ENCODE results near the gene KAT6B.

The KAT6B gene

DNA sequence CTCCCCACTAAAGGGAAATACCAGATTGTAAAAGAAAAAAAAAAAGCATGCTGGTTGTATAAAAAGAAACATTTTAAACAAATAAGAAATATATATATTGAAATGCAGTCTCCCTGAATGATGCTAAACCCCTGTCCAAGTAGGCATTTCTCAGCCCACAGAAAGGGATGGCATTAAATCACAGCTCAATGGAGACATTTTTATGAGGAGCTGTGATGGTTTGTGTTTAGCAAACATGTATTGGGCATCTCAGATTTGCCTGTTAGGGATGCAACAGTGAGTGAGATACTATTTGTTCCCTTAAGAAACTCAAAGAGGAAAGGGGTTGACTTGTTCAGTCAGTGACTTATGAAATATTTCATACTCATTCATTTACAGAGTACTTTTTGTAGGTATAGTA is 51.5 kb downstream of the KAT6B start:
- no peak overlapping the region for H3K4me3 ChIP-seq (ENCODE audit: low read depth, low read length)

DNA sequence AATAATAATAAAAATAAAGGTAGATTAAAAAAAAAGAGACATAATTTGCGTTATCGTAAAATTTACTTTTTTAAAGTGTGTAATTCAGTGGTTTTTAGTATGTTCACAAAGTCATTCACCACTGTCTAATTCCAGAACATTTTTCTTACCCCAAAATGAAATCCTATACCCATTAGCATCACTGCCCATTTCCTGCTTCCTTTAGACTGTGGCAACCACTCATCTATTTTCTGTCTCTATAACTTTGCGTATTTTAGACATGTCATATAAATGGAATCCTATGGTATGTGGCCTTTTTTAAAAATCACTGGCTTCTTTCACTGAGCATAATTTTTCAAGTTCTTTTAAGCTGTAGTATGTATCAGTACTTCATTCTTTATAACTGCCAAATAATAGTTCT is 53.6 kb downstream of the KAT6B start:
- H3K4me3 ChIP-seq (ENCODE audit: low read depth, low read length) = no peak overlapping the region
- TF ChIP-seq, protein P1, sequence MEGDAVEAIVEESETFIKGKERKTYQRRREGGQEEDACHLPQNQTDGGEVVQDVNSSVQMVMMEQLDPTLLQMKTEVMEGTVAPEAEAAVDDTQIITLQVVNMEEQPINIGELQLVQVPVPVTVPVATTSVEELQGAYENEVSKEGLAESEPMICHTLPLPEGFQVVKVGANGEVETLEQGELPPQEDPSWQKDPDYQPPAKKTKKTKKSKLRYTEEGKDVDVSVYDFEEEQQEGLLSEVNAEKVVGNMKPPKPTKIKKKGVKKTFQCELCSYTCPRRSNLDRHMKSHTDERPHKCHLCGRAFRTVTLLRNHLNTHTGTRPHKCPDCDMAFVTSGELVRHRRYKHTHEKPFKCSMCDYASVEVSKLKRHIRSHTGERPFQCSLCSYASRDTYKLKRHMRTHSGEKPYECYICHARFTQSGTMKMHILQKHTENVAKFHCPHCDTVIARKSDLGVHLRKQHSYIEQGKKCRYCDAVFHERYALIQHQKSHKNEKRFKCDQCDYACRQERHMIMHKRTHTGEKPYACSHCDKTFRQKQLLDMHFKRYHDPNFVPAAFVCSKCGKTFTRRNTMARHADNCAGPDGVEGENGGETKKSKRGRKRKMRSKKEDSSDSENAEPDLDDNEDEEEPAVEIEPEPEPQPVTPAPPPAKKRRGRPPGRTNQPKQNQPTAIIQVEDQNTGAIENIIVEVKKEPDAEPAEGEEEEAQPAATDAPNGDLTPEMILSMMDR (IDR thresholded peaks at IDR 0.05; ENCODE audit: borderline replicate concordance, insufficient read depth, low read depth, low read length) = no peak

More for the DNA sequence above, 51.5 kb downstream of the KAT6B start:
- TF ChIP-seq, protein P1 (IDR thresholded peaks at IDR 0.05; ENCODE audit: borderline replicate concordance, insufficient read depth, low read depth, low read length) = no peak

DNA sequence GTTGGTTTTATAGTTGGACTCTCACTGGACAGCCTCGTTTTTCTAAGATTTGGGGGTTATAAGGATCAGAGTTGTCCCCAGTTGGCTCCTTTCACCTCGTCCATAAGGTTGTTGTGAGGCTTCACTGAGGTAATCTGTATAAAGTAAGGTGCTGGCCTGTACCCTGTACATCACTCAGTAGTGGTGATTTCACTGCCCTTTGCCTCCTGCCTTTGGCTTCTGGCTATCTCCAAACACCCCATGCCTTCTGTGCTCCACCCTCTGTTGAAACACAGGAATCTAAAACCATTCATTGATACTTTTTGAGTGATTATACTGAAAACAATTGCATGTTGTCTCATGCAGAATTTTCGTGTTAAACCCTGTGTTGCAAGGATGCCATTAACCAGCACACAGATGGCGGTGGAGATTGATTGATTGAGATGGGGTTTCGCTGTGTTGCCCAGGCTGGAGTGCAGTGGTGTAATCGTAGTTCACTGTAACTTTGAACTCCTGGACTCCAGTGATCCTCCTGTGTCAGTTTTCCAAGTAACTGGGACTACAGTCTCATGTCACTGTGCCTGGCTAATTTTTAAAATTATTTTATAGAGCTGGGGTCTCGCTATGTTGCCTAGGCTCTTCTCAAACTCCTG is 55.0 kb downstream of the KAT6B start:
- TF ChIP-seq, protein P1 (IDR thresholded peaks at IDR 0.05; ENCODE audit: borderline replicate concordance, insufficient read depth, low read depth, low read length) = no peak

DNA sequence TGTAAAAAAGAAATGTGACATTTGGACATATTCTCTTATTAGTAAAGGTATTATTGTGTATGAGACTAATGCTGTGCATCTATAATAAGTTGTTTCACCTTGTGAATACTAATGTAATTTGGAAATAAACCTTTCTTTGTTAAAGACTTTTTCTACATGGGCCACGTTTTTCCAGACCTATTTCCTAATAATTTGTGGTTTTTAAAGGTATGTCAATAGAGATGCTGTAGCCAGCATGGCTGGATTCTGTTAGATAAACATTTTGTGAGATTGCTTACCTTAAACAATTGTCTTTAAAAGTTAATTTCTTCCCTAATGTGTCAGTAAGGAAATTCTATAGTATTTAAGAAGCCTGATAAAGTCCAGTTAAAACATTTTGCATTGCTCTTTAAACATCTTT is 56.0 kb downstream of the KAT6B start:
- TF ChIP-seq, protein P1 (IDR thresholded peaks at IDR 0.05; ENCODE audit: borderline replicate concordance, insufficient read depth, low read depth, low read length) = no peak

More for the DNA sequence above, 55.0 kb downstream of the KAT6B start:
- H3K4me3 ChIP-seq (ENCODE audit: low read depth, low read length) = no peak overlapping the region

DNA sequence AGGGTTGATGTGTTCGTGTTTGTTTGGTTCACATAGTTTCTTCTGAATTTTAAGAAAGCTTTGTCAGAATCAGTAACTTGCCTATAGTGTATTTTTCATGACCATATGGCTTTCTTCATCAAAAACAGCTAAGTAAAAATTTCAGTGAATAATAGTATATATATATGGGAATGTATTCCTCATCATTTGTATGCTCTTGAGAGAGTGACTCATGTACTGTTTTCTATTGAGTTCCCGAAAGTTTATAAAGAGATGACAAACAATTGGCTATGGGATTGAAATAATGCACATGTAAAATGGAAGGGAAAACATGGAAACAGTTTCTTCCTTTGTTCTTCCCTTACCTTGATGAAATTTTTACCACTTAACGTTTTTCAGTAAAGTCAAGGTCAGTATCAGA is 56.4 kb downstream of the KAT6B start:
- TF ChIP-seq, protein P1 (IDR thresholded peaks at IDR 0.05; ENCODE audit: borderline replicate concordance, insufficient read depth, low read depth, low read length) = no peak
- H3K4me3 ChIP-seq (ENCODE audit: low read depth, low read length) = no peak overlapping the region

More for the DNA sequence above, 56.0 kb downstream of the KAT6B start:
- H3K4me3 ChIP-seq (ENCODE audit: low read depth, low read length) = no peak overlapping the region

DNA sequence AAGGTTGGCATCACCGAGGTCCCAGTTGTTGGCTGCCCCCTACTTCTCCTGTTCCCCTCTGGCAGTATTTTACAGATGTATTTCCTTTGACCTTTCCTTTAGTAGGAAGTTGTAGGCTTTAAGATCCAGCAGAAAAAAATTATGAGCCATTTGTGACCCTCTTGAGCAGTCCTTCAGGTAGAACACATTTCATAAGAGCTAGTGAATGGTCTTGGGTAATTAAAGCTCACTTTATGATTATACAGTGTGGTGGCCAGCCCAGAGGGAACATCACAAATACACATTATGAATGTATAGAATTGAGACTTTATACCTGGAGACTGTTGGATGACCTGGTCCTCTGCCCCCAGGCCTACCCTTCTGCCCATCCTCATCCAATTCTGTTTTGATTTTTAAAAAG is 57.0 kb downstream of the KAT6B start:
- no peak overlapping the region for H3K4me3 ChIP-seq (ENCODE audit: low read depth, low read length)
- TF ChIP-seq, protein P1 (IDR thresholded peaks at IDR 0.05; ENCODE audit: borderline replicate concordance, insufficient read depth, low read depth, low read length) = no peak

DNA sequence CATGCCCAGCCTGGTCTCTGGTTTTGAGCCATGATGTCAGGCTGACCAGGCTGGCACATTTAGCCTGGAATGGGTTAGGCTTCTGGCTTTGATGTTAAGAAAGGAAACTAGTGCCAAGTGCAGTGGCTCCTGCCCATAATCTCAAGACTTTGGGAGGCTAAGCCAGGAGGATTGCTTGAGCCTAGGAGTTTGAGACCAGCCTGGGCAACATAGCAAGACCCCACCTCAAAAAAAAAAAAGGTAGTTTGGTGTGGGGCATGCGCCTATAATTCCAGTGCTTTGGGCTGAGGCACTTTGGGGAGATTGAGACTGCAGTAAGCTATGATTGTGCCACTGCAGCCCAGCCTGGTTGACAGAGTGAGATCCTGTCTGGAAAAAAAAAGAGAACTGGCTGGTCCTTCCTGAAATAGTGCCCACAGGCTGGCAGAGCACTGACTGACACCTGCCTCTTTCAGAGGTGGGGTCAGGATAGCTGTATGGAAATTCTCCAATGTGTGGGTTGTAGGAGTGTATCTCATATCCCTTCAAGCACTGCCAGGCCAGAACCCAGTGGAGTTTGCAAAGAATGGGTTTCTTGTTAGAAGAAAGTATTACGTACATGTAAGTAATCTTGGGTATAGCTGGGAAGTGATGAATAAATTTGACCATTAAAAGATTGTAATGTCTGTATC is 61.3 kb downstream of the KAT6B start:
- TF ChIP-seq, protein P1 (IDR thresholded peaks at IDR 0.05; ENCODE audit: borderline replicate concordance, insufficient read depth, low read depth, low read length) = no peak

More for the DNA sequence above, 61.3 kb downstream of the KAT6B start:
- H3K4me3 ChIP-seq (ENCODE audit: low read depth, low read length) = no peak overlapping the region

Measured in GM12875 (cell line).